GM12872 (cell line): ENCODE results near the gene PTGES.

Experiments
- TF ChIP-seq, protein P1 (sequence below): IDR thresholded peaks from 3 replicates; pipeline ENCODE4 v1.5.1; 2011; ENCODE audit warnings: low read depth, mild to moderate bottlenecking, low read length, moderate library complexity; ENCODE audit not compliant: insufficient read depth

Gene PTGES

DNA sequence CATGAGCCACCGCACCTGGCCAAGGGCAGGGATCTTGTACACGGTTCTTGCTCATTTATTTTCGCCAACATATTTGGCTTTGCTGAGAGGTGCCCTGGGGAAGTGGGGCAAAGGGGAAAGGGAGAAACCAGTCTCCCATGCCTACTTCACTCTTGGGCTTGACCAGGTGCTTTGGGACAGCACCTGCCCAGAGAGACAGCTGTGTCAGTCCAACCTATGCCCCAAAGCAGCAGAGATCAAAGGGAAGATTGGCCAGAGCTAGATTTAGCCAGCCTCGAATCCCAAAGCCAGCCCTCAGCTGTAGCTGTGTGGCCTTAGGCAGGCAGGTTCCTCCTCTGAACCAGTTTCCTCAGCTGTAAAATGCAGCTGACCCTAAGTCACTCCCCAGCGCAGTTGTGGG, 2.3 kb upstream of the PTGES start:
- TF ChIP-seq, protein P1, sequence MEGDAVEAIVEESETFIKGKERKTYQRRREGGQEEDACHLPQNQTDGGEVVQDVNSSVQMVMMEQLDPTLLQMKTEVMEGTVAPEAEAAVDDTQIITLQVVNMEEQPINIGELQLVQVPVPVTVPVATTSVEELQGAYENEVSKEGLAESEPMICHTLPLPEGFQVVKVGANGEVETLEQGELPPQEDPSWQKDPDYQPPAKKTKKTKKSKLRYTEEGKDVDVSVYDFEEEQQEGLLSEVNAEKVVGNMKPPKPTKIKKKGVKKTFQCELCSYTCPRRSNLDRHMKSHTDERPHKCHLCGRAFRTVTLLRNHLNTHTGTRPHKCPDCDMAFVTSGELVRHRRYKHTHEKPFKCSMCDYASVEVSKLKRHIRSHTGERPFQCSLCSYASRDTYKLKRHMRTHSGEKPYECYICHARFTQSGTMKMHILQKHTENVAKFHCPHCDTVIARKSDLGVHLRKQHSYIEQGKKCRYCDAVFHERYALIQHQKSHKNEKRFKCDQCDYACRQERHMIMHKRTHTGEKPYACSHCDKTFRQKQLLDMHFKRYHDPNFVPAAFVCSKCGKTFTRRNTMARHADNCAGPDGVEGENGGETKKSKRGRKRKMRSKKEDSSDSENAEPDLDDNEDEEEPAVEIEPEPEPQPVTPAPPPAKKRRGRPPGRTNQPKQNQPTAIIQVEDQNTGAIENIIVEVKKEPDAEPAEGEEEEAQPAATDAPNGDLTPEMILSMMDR: no peak

DNA sequence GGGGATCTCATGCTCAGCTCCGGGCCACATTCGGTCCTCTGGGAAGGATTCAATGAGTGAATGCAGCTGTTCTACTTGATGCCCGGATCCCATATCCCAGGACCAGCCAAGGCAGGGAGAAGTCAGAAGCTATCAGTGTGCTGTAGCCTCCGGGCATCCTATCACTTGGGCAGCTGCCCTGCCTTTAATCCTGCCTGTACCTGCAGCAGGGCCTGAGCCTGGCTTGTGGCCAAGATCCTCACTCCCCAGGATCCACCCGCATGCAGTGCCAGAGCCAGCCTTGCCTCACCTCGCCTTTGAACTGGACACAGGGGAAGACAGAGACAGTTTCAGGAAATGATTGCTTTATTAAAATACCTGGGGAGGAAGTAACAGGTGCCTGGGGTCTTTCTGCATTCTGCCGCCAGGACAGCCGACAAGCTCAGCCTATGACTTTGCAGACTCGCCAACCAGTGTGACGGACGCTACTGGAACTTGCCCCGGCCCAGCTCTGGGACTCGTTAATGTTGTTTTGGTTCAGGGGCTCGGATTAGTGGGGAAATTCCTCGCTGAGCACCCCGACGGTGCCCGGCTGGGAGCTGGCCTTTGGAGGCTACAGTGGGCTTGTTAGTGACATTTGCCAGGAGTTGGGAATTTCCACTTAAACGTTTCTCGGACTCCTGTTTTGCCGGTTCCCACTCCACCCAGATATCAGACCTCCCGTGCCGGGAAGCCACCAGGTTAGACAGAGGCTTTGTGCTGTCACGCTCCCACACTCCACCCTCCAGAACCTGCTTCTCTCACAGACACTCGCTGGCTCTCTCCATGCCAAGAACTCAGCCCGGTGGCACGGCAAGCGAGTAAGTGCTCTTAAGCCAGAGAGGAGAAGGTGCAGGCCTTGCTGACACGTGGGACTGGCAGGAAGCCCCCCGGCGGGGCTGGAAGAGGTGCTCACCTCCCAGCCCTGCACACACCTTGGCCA, 721 bp downstream of the PTGES start:
- TF ChIP-seq, protein P1: no peak

DNA sequence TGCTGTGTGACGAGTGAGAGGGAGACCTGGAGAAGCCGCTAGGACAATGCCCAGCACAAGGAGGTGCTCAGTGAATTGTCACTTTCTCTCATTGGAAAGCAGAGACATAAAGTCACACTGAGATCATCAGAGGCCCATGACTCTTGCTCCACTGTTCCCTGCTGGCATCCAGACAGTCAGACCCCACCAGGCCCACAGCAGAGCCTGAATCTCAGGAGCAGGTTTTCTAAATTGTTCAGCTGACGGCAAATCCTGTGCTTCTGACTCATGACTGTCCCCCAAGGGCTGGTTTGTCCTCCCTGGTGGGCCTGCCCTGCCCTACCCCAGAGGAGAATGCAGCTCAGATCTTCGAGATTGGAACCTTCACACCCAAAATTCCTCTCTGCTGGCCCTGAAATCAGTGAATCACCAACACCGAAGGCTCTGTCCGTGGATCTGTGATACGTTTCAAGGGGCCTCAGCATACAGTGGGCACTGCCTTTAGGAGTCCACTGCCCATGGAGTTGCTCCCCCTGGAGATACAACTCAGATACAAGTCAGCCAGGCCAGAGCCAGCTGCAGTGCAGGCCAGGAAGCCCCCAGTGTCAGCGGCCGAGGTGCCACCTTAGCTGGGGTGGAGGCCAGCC, 2.7 kb downstream of the PTGES start:
- TF ChIP-seq, protein P1: no peak

DNA sequence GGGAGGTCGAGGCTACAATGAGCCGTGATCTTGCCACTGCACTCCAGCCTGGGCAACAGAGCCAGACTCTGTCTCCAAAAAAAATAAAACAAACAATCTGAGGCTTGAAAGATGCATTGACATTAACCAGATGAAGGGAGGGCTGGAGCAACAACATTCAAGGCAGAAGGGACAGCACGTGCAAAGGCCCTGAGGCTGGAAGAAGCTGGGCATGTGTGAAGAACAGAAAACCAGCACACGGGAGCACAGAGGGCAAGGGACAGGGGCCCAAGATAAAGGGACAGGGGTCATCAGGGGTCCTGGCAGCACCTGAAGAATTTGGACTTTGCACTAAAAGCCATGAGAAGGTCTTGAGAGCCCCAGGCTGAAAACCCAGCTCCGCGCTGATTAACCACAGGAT, 3.3 kb downstream of the PTGES start:
- TF ChIP-seq, protein P1: no peak

DNA sequence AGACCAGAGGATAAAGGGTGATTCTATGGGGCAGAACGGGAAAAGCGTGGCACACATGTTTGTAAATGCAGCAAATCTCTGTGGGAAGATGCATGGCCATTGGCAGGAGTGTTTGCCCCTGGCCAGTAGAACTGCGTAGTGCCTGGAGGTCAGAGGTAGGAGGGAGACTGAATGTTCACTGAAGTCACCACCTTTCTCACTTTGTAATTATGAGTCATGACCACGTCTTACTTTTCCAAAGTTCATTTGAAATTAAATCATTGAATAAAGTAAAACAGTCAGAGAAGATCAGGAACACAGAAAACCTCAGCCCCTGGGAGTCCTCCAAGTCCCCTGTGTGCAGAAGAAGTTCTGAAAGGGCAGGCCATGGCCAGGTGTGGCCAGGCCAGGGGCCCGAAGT, 4.6 kb downstream of the PTGES start:
- TF ChIP-seq, protein P1: no peak

DNA sequence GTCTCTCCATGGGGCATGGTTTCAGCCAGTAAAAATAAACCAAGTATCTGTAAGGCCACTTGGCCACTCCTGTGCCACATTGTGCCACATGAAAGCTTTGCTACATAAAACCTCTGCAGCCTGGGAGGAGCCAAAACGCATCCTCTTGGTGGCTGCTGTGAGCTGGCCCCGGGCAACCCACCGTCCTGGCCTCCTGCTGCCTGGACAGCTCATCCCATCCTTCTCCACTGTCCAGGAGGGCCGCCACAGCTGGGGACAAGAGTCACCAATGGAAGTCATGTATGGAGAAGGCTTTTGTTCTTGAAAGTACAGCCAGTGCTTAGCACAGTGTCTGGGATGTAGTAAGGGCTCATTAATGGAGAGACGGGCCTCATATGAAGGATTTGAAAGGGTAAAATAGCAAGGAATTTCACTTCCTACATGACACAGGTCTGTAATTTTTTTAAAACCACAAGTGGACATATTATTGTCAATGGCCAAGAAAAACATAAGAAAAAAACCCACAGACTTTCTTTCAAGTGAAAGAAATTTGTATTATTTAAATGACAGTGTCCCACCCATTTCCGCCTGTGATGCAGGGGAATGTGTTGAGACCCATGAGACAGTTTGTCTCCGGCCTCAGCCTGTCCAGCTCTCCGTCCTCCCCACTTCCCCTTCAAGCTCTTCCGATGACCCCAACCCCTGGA, 6.6 kb downstream of the PTGES start:
- TF ChIP-seq, protein P1: no peak

DNA sequence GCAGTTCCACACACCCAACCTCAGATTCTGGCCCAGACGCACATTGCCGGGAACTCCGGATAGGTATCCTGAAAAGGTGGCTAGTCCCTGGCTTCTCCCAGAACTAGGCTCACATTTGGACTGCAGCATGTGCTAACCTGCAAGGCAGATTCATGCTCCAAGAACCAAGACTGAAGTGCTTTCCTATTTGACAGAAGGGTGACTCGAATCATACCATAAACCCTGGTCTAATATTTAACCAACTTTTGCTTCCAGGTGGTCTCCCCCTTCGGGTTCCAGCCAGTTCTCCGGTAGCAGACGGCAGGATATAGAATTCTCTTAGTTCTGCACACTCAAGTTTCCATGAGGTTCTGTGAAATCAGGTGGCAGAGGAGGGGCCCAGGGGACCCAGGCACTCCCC, 7.6 kb downstream of the PTGES start:
- TF ChIP-seq, protein P1: no peak
